GM12878 (cell line): Measurements from ENCODE around the gene CPSF3. TPM values are rescaled to one million over a fixed set of nuclear protein-coding genes. Genes with fewer than 3 reads are reported as not detected.

ENCODE experiments used
- ATAC-seq: fragments of 200-7000 bp; cut with Tn5 transposase; 3 replicates; pipeline ENCODE4 v1.9.1; 2020; ENCODE audit warnings: mild to moderate bottlenecking, moderate library complexity
- BruUV-seq: library from RNA; stranded (reverse); fragments of 400-500 nt; replicated peaks from 2 replicates; lab custom pipeline; 2021; lab: Mats Ljungman, UMichigan
- CTCF ChIA-PET: fragments of 300-600 bp; sonication (Branson Sonifier 250); formaldehyde crosslinking; extraction: SDS; loops from one replicate; lab custom pipeline; 2021; ENCODE audit warnings: inconsistent platforms; lab: Yijun Ruan, JAX
- POLR2A ChIA-PET: fragments of 350-600 bp; formaldehyde crosslinking; extraction: SDS; loops from one replicate; lab custom pipeline; 2021; ENCODE audit warnings: inconsistent platforms; lab: Charles Lee
- RAD21 ChIA-PET: fragments of 300-600 bp; sonication (Branson Sonifier 250); formaldehyde crosslinking; loops from one replicate; lab custom pipeline; 2023; ENCODE audit warnings: antibody characterized with exemption; ENCODE audit not compliant: unreplicated experiment; lab: Charles Lee
- SMC1A ChIA-PET: fragments of 300-600 bp; sonication (Branson Sonifier 250); formaldehyde crosslinking; loops from one replicate; lab custom pipeline; 2023; ENCODE audit not compliant: unreplicated experiment, uncharacterized antibody; lab: Charles Lee
- DNase-seq: peaks from one replicate; pipeline ENCODE4 v3.0.0-alpha.2; 2011; ENCODE audit warnings: low read depth, low spot score
- FAIRE-seq: peaks from 3 replicates; lab custom pipeline; 2011; peaks lifted over from hg19 to GRCh38; lab: Jason Lieb, UNC
- H2AFZ ChIP-seq: 2 replicates; pipeline ENCODE4 v1.6.0; 2011; ENCODE audit warnings: low read depth, low read length, control low read depth; ENCODE audit not compliant: control insufficient read depth
- H3K27ac ChIP-seq: 2 replicates; pipeline ENCODE4 v1.5.1; 2011; ENCODE audit warnings: control low read depth; ENCODE audit not compliant: control insufficient read depth, insufficient read depth
- H3K27me3 ChIP-seq, 2 experiments: replicated peaks in 1 of 2; 2 replicates each; pipeline versions ENCODE4 v1.6.0 to v1.6.1; 2011; ENCODE audit warnings: low read length in 1 of 2; ENCODE audit not compliant: control insufficient read depth in 2 of 2, insufficient read depth in 2 of 2
- H3K36me3 ChIP-seq, 2 experiments: 2 replicates each; pipeline ENCODE4 v1.5.1; 2011; ENCODE audit warnings: low read length in 1 of 2; ENCODE audit not compliant: control insufficient read depth in 2 of 2, insufficient read depth in 2 of 2
- H3K4me1 ChIP-seq: 2 replicates; pipeline ENCODE4 v1.6.1; 2011; ENCODE audit warnings: mild to moderate bottlenecking, low read length, moderate library complexity, mixed read lengths; ENCODE audit not compliant: control insufficient read depth, insufficient read depth
- H3K4me2 ChIP-seq: 2 replicates; pipeline ENCODE4 v1.6.0; 2011; ENCODE audit warnings: control low read depth; ENCODE audit not compliant: control insufficient read depth, insufficient read depth
- H3K4me3 ChIP-seq: fragments of 200-600 bp; sonication (generic); 2 replicates; pipeline ENCODE4 v1.5.1; 2016
- H3K79me2 ChIP-seq: 2 replicates; pipeline ENCODE4 v1.6.0; 2011; ENCODE audit warnings: low read length; ENCODE audit not compliant: control insufficient read depth, insufficient read depth
- H3K9ac ChIP-seq: 2 replicates; pipeline ENCODE4 v1.8.0; 2011; ENCODE audit warnings: low read length, control low read depth, mixed read lengths; ENCODE audit not compliant: control insufficient read depth, insufficient read depth
- H3K9me3 ChIP-seq: replicated peaks from 3 replicates; pipeline ENCODE4 v1.5.1; 2011; ENCODE audit warnings: mild to moderate bottlenecking, low read length; ENCODE audit not compliant: control insufficient read depth, insufficient read depth
- H4K20me1 ChIP-seq: 2 replicates; pipeline ENCODE4 v1.6.0; 2011; ENCODE audit not compliant: control insufficient read depth, insufficient read depth
- CHD2 ChIP-seq: IDR thresholded peaks from 2 replicates; pipeline ENCODE4 v1.6.1; 2011; ENCODE audit warnings: low read depth, low read length, improper control_type of control experiment, borderline replicate concordance
- MXI1 ChIP-seq: fragments of 150-350 bp; IDR thresholded peaks from 2 replicates; pipeline ENCODE4 v1.6.1; 2011; ENCODE audit warnings: low read depth, mild to moderate bottlenecking, inconsistent platforms, low read length, improper control_type of control experiment
- NR2C2 ChIP-seq: IDR thresholded peaks from 2 replicates; pipeline ENCODE4 v1.6.1; 2011; ENCODE audit warnings: borderline replicate concordance, low read depth; ENCODE audit not compliant: control insufficient read depth, insufficient read length
- POLR2AphosphoS2 ChIP-seq: IDR thresholded peaks from 2 replicates; pipeline ENCODE4 v1.6.1; 2011; ENCODE audit warnings: low read depth, mild to moderate bottlenecking, low read length, improper control_type of control experiment, moderate library complexity
- RELA ChIP-seq: fragments of 450-650 bp; IDR thresholded peaks from 2 replicates; pipeline ENCODE4 v1.8.0; 2014; ENCODE audit warnings: borderline replicate concordance; ENCODE audit not compliant: partially characterized antibody
- RUNX3 ChIP-seq: IDR thresholded peaks from 2 replicates; pipeline ENCODE4 v1.6.1; 2012; ENCODE audit warnings: low read length, inconsistent platforms
- SMC3 ChIP-seq: IDR thresholded peaks from 2 replicates; pipeline ENCODE4 v1.6.1; 2011; ENCODE audit warnings: low read length, improper control_type of control experiment, borderline replicate concordance
- STAT1 ChIP-seq: fragments of 450-650 bp; conservative IDR thresholded peaks from 2 replicates; pipeline ENCODE4 v1.6.1; 2014; ENCODE audit warnings: antibody characterized with exemption, mild to moderate bottlenecking
- ZBED1 ChIP-seq: IDR thresholded peaks from 2 replicates; pipeline ENCODE4 v1.6.1; 2016; ENCODE audit warnings: borderline replicate concordance
- ZNF24 ChIP-seq: fragments of 450-650 bp; IDR thresholded peaks from 2 replicates; pipeline ENCODE4 v1.6.1; 2017; ENCODE audit warnings: antibody characterized with exemption, mild to moderate bottlenecking
- ZZZ3 ChIP-seq: IDR thresholded peaks from 2 replicates; pipeline ENCODE4 v1.6.1; 2011; ENCODE audit warnings: low read depth; ENCODE audit not compliant: control insufficient read depth, insufficient read length
- WGBS: methylation state at CpG from one replicate; pipeline ENCODE4 v1.1.6; 2016; ENCODE audit warnings: low lambda C conversion rate; ENCODE audit not compliant: insufficient replicate concordance, insufficient coverage; ENCODE audit errors: missing lambda C conversion rate; 5-methylcytosine and 5-hydroxymethylcytosine counted together
- in situ Hi-C: fragments of 300-500 bp; cut with MboI; formaldehyde crosslinking; loops from 9 replicates; pipeline ENCODE4 v1.14.3; 2018; ENCODE audit warnings: mixed read lengths
- intact Hi-C: fragments of 100-400 bp; cut with micrococcal nuclease; formaldehyde crosslinking; loops from one replicate; pipeline ENCODE4 v1.14.2; 2022; ENCODE audit not compliant: unreplicated experiment
- polyA plus RNA-seq, 11 experiments: library from polyadenylated mRNA; depleted of rRNA in 4 of 11; unstranded in 6 of 11; stranded (reverse) in 5 of 11; fragments of >200 nt; fragmentation: Nextera tagmentation in 4 of 11; fragmentation: Illumina TruSeq in 1 of 11; extraction: Ambion mirVana in 4 of 11; extraction: Trizol in 1 of 11; gene quantifications; 1 replicate in 1 of 11; 2 replicates in 10 of 11; pipeline versions ENCODE4 v1.2.1 to v1.2.3, GENCODE V29; 2011 to 2016; ENCODE audit warnings: inconsistent platforms in 2 of 11, missing spikeins in 2 of 11, low read depth in 1 of 11
- total RNA-seq, 4 experiments: library from RNA; depleted of rRNA in 3 of 4; stranded (reverse); fragments of >200 nt in 3 of 4; fragmentation: Illumina TruSeq in 1 of 4; extraction: Trizol in 1 of 4; gene quantifications; 2 replicates each; pipeline versions ENCODE4 v1.2.1 to v1.2.3, GENCODE V29; 2013 to 2021
- TF ChIP-seq, protein P1 (sequence below): fragments of 450-650 bp; IDR thresholded peaks from 2 replicates; pipeline ENCODE4 v1.6.1; 2018; ENCODE audit warnings: borderline replicate concordance, mild to moderate bottlenecking; ENCODE audit not compliant: partially characterized antibody
- TF ChIP-seq, protein P2 (sequence below): IDR thresholded peaks from 2 replicates; pipeline ENCODE4 v1.6.1; 2011; ENCODE audit warnings: mild to moderate bottlenecking, low read depth, low read length, moderate library complexity; ENCODE audit not compliant: insufficient replicate concordance

Gene CPSF3
- total and polyA plus RNA-seq, 10 of the 15 experiments (the other 5 are each of a cell fraction or from before 2014, with no cell fraction given), result 34.5 to 108 (median 76.1) TPM

DNA sequence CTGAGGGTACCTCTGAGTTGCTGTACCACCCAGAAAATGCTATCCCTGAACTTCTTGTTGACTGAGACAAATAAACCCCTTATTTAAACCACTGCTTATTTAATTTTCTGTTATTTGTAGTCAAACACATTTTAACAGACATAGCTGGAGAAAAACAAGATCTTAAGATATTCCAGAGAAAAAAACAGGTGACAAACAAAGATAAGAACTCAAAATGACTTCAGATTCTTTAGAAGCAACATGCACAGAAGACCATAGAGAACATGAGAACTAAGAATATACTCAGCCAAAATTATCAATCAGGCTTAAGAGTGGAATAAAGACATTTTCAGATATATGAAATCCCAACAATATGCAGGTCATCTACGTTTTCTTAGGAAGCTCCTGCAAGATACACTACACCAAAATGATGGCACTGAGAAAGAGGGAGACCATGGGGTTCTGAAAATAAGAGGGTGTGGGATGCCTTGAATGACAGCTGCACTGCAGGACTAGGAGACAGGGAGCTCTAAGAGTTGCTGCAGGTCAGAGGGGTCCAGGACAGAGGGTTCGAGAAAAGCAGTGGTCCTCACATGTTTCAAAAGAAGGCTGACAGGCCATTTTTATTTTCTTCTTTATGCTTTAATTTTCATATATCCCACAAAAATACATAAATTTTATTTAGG is 93.8 kb downstream of the CPSF3 start:
- in situ Hi-C loops (no loop called here), intact Hi-C loops (no loop called here)
- peaks cover 7 to 27% of the 10 kb centered on the region in 2 experiments for H3K36me3 ChIP-seq

DNA sequence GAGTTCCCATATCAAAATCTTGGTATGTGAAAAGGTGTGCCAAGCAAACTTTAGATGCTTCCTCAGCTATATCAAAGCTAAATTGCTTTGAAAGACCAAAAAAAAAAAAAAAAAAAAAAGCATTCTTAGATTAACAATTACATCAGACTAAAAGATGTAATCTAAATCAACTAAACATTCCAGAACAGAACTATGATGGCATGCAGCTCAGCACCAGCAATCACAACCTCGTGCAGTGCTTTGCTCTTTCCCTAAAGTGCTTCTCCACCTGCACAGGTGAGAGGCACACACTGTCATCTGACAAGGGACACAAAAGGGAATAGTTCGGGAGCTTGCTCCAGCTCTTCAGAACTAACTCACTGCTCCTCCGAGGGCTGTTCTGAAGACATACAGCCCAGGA is 94.7 kb downstream of the CPSF3 start:
- Histone ChIP-seq H3K36me3 (peaks cover 5 to 22% of the 10 kb centered on the region in 2 experiments), H3K27me3 (no peaks in the 10 kb centered on the region), H3K27ac (no peak overlapping the region), H3K9ac (no peak overlapping the region), H3K79me2 (no peaks in the 10 kb centered on the region), H3K4me3 (no peak overlapping the region), H3K4me1 (no peaks in the 10 kb centered on the region), H2AFZ (no peak overlapping the region), H3K4me2 (no peak overlapping the region), H3K9me3 (no peaks in the 10 kb centered on the region), H4K20me1 (no peaks in the 10 kb centered on the region)
- intact Hi-C loops (no loop called here), in situ Hi-C loops (no loop called here)
- TF ChIP-seq STAT1 (no peak), NR2C2 (no peak), POLR2AphosphoS2 (no peak), CHD2 (no peak), ZZZ3 (no peak), ZBED1 (no peak), SMC3 (no peak)
- TF ChIP-seq, protein P1, sequence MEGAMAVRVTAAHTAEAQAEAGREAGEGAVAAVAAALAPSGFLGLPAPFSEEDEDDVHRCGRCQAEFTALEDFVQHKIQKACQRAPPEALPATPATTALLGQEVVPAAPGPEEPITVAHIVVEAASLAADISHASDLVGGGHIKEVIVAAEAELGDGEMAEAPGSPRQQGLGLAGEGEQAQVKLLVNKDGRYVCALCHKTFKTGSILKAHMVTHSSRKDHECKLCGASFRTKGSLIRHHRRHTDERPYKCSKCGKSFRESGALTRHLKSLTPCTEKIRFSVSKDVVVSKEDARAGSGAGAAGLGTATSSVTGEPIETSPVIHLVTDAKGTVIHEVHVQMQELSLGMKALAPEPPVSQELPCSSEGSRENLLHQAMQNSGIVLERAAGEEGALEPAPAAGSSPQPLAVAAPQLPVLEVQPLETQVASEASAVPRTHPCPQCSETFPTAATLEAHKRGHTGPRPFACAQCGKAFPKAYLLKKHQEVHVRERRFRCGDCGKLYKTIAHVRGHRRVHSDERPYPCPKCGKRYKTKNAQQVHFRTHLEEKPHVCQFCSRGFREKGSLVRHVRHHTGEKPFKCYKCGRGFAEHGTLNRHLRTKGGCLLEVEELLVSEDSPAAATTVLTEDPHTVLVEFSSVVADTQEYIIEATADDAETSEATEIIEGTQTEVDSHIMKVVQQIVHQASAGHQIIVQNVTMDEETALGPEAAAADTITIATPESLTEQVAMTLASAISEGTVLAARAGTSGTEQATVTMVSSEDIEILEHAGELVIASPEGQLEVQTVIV, result no peak
- TF ChIP-seq, protein P2, sequence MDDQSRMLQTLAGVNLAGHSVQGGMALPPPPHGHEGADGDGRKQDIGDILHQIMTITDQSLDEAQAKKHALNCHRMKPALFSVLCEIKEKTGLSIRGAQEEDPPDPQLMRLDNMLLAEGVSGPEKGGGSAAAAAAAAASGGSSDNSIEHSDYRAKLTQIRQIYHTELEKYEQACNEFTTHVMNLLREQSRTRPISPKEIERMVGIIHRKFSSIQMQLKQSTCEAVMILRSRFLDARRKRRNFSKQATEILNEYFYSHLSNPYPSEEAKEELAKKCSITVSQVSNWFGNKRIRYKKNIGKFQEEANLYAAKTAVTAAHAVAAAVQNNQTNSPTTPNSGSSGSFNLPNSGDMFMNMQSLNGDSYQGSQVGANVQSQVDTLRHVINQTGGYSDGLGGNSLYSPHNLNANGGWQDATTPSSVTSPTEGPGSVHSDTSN, result no peak
- RAD21 ChIA-PET, result interaction anchor here (0.6 to 1.0 kb wide), 3 partner anchors 8 to 123 kb away, joined by 3 to 4 read pairs (median 3); no protein-coding TSS in a partner anchor
- ATAC-seq (no peak), DNase-seq (no peak), FAIRE-seq (no peak)
- POLR2A ChIA-PET, result interaction anchor here (0.6 to 1.5 kb wide), 5 partner anchors 8 to 764 kb away, joined by 3 to 7 read pairs (median 5); no protein-coding TSS in a partner anchor
- SMC1A ChIA-PET, result interaction anchor here (1.4 to 1.7 kb wide), 3 partner anchors 17 to 41 kb away, joined by 4 to 5 read pairs (median 4); partner anchors contain the start of gene ADAM17
- CTCF ChIA-PET, result no interaction called here
- 100% methylated on average over 3 of the region's 3 CpGs for WGBS
- no TSS peak for BruUV-seq

More for the DNA sequence above, 93.8 kb downstream of the CPSF3 start:
- FAIRE-seq (no peak), ATAC-seq (no peak)
- no peak overlapping the region for H2AFZ ChIP-seq
- TF ChIP-seq RUNX3 (no peak), ZNF24 (no peak), MXI1 (no peak), RELA (no peak)
- TF ChIP-seq, all 136 proteins: peak for 0
- ChIA-PET POLR2A (interaction anchor here (0.6 to 1.5 kb wide), 5 partner anchors 9 to 763 kb away, joined by 3 to 7 read pairs (median 5); no protein-coding TSS in a partner anchor), SMC1A (interaction anchor here (1.4 to 1.7 kb wide), 3 partner anchors 18 to 42 kb away, joined by 4 to 5 read pairs (median 4); partner anchors contain the start of gene ADAM17), RAD21 (no interaction called here), CTCF (no interaction called here)
- Histone ChIP-seq H3K79me2 (no peaks in the 10 kb centered on the region), H3K27ac (no peak overlapping the region), H3K4me2 (no peak overlapping the region), H3K9ac (no peak overlapping the region), H3K4me1 (no peaks in the 10 kb centered on the region), H4K20me1 (no peaks in the 10 kb centered on the region), H3K9me3 (no peaks in the 10 kb centered on the region), H3K27me3 (no peaks in the 10 kb centered on the region), H3K4me3 (no peak overlapping the region)
- no TSS peak for BruUV-seq
- 98% methylated on average over 2 of the region's 2 CpGs for WGBS
- no peak for DNase-seq
